ENCODE results near the gene C10orf88.

The C10orf88 gene

DNA sequence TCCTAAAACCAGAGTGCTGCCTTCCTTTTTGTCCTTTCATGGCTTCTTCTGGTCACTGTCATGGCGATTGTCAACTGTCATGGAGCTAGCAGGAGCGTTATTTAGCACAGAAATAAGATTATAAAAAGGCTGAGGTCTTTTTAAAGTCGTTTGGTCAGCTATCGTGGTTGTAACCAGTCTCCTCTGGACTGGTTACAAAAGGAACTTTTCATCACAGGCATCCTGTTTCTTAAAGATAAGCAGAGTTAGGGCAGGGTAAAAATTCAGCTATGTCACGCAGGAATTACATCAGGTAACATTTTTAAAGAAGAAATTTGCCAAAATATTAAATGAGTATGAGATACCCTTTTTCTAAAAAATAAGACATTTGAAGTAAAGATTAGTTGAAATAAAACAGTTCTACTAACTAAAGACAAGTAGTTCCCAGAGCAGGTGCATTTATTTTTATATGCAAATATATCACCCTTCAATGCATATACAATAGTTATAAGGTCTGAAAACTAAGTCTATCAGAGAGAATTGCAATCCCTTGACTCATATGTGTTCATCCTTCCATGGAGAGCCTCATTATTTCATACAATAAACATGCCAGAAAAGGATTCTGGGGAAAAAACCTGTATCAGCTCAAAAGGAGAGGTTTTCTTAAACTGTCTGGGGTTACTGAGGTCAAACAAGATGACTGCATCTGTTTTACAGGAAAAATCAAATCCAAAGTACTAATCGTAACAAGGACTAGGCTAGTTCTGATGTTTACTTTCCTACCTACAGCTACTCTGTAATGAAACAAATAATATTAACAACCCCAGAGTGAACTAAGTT, 22.7 kb downstream of the C10orf88 start:
- Histone ChIP-seq H3K79me2 (ENCODE audit: control insufficient read depth, low read length) (no peaks in the 10 kb centered on the region), H3K9me2 (replicated peaks; ENCODE audit: control insufficient read depth, low read length) (no peaks in the 10 kb centered on the region), H4K20me1 (ENCODE audit: control insufficient read depth, insufficient read depth, low read depth, low read length) (no peaks in the 10 kb centered on the region), H3K27me3 (ENCODE audit: control insufficient read depth, low read length) (no peaks in the 10 kb centered on the region), H3K4me3 (ENCODE audit: low read length) (no peak overlapping the region), H3F3A (ENCODE audit: control insufficient read depth, insufficient read depth) (no peaks in the 10 kb centered on the region), H3K4me1 (ENCODE audit: control insufficient read depth, low read length) (no peaks in the 10 kb centered on the region), H3K9me3 (ENCODE audit: control insufficient read depth, insufficient read depth, low read length) (no peaks in the 10 kb centered on the region), H3K4me2 (ENCODE audit: low read length) (no peak overlapping the region), H3K27ac (ENCODE audit: low read depth, low read length) (no peak overlapping the region), H3K36me3 (ENCODE audit: control insufficient read depth, low read length) (peaks cover 8% of the 10 kb centered on the region)
- TF ChIP-seq, protein P1, sequence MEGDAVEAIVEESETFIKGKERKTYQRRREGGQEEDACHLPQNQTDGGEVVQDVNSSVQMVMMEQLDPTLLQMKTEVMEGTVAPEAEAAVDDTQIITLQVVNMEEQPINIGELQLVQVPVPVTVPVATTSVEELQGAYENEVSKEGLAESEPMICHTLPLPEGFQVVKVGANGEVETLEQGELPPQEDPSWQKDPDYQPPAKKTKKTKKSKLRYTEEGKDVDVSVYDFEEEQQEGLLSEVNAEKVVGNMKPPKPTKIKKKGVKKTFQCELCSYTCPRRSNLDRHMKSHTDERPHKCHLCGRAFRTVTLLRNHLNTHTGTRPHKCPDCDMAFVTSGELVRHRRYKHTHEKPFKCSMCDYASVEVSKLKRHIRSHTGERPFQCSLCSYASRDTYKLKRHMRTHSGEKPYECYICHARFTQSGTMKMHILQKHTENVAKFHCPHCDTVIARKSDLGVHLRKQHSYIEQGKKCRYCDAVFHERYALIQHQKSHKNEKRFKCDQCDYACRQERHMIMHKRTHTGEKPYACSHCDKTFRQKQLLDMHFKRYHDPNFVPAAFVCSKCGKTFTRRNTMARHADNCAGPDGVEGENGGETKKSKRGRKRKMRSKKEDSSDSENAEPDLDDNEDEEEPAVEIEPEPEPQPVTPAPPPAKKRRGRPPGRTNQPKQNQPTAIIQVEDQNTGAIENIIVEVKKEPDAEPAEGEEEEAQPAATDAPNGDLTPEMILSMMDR (IDR thresholded peaks at IDR 0.05; ENCODE audit: low read depth, low read length, poor library complexity, severe bottlenecking) = no peak
- TF ChIP-seq EZH2phosphoT487 (IDR thresholded peaks at IDR 0.05; ENCODE audit: borderline replicate concordance, low read length) = no peak

DNA sequence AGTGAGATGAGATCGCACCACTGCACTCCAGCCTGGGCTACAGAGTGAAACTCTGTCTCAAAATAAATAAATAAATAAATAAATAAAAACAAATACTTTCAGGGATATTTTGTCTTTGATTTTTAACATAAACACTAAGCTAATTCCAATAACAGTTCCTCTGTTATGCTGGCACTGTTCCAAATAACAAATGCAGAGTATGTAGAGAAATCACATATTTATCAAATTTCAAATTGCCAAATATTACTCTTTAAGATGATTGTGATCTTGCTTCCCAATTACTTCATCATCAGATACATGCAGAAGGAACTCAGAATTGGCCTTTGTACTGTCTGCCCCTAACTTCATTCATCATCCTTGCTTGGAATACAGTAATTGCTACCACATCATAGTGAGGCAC, 23.9 kb downstream of the C10orf88 start:
- no peaks in the 10 kb centered on the region for H3K9me2 ChIP-seq (replicated peaks; ENCODE audit: control insufficient read depth, low read length)
- no peak overlapping the region for H3K27ac ChIP-seq (ENCODE audit: low read depth, low read length)
- H4K20me1 ChIP-seq (ENCODE audit: control insufficient read depth, insufficient read depth, low read depth, low read length) = no peaks in the 10 kb centered on the region
- peaks cover 3% of the 10 kb centered on the region; the same call in 1 of the 2 replicates for H3K36me3 ChIP-seq (ENCODE audit: control insufficient read depth, low read length)
- H3K4me2 ChIP-seq (ENCODE audit: low read length) = no peak overlapping the region
- H3K27me3 ChIP-seq (ENCODE audit: control insufficient read depth, low read length) = no peaks in the 10 kb centered on the region
- no peaks in the 10 kb centered on the region for H3K79me2 ChIP-seq (ENCODE audit: control insufficient read depth, low read length)
- no peaks in the 10 kb centered on the region for H3K9me3 ChIP-seq (ENCODE audit: control insufficient read depth, insufficient read depth, low read length)
- no peak overlapping the region for H3K4me3 ChIP-seq (ENCODE audit: low read length)
- TF ChIP-seq, protein P1 (IDR thresholded peaks at IDR 0.05; ENCODE audit: low read depth, low read length, poor library complexity, severe bottlenecking) = no peak
- TF ChIP-seq EZH2phosphoT487 (IDR thresholded peaks at IDR 0.05; ENCODE audit: borderline replicate concordance, low read length) = no peak
- H3F3A ChIP-seq (ENCODE audit: control insufficient read depth, insufficient read depth) = no peaks in the 10 kb centered on the region
- H3K4me1 ChIP-seq (ENCODE audit: control insufficient read depth, low read length) = no peaks in the 10 kb centered on the region

DNA sequence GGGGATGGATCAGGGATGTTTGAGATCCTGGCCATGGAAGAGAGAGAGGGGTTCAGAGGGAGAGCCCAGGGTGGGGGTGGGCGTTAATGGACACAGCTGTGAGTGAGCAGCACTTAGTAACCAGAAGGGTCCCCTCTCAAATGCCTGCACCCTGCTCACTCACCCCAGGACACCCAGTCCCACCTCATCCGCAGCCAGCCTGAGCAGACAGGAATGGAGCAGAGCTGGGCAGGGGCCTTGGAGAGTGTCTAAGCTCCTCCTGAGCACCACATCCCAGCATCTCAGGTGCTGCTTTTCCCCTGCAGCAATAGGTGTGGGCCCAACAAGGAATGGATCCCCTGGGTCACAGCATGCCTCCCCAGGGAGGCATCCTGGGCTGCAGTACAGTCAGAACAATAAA, 38.3 kb downstream of the C10orf88 start:
- H3K4me1 ChIP-seq (ENCODE audit: control insufficient read depth, low read length) = no peaks in the 10 kb centered on the region
- no peaks in the 10 kb centered on the region for H3K27me3 ChIP-seq (ENCODE audit: control insufficient read depth, low read length)
- no peaks in the 10 kb centered on the region for H3K79me2 ChIP-seq (ENCODE audit: control insufficient read depth, low read length)
- H3K27ac ChIP-seq (ENCODE audit: low read depth, low read length) = no peak overlapping the region
- H3F3A ChIP-seq (ENCODE audit: control insufficient read depth, insufficient read depth) = no peaks in the 10 kb centered on the region
- no peaks in the 10 kb centered on the region for H4K20me1 ChIP-seq (ENCODE audit: control insufficient read depth, insufficient read depth, low read depth, low read length)
- H3K36me3 ChIP-seq (ENCODE audit: control insufficient read depth, low read length) = no peaks in the 10 kb centered on the region
- no peak overlapping the region for H3K4me2 ChIP-seq (ENCODE audit: low read length)
- no peaks in the 10 kb centered on the region for H3K9me2 ChIP-seq (replicated peaks; ENCODE audit: control insufficient read depth, low read length)
- H3K9me3 ChIP-seq (ENCODE audit: control insufficient read depth, insufficient read depth, low read length) = no peaks in the 10 kb centered on the region
- no peak overlapping the region for H3K4me3 ChIP-seq (ENCODE audit: low read length)
- no peak for TF ChIP-seq EZH2phosphoT487 (IDR thresholded peaks at IDR 0.05; ENCODE audit: borderline replicate concordance, low read length)
- TF ChIP-seq, protein P1 (IDR thresholded peaks at IDR 0.05; ENCODE audit: low read depth, low read length, poor library complexity, severe bottlenecking) = no peak

Data from DOHH2 (cell line).